Spleen (tissue), 7 donors: ENCODE data around the gene PDE4D.

Source experiments
- CTCF ChIP-seq, 11 experiments: fragments of 200-600 bp in 7 of 11; fragments of 450-650 bp in 4 of 11; sonication (generic) in 4 of 11; IDR thresholded peaks in 8 of 11; conservative IDR thresholded peaks in 3 of 11; 1 replicate in 7 of 11; 2 replicates in 4 of 11; pipeline versions ENCODE4 v1.4.0 to v1.8.0; 2016 to 2021; ENCODE audit warnings: antibody characterized with exemption in 11 of 11, inconsistent platforms in 4 of 11, mild to moderate bottlenecking in 1 of 11
- POLR2AphosphoS5 ChIP-seq, 3 donors: sonication (generic); formaldehyde crosslinking; IDR thresholded peaks; one replicate each; pipeline ENCODE4 v1.5.1; 2017; ENCODE audit warnings: antibody characterized with exemption in 3 of 3
- donor health status: DM: no; HTN: no; CAD: no; lungs with moderate emphysema.
- donor health status: DM: no; HTN: no; CAD: no.
- donor health status: DM: no; HTN: no; CAD: no.

- TF ChIP-seq POLR2AphosphoS5 (IDR thresholded peaks at IDR 0.05) (no peak), CTCF (IDR thresholded peaks at IDR 0.05 in 8 of 11, conservative IDR thresholded peaks at IDR 0.05 in 3 of 11) (no peak)
Measured at GRCh38 chr5:59260973-59261372, 632.6 kb downstream of the PDE4D start.
